ENCODE data around the gene ARHGAP10. TPM values are rescaled to one million over a fixed set of nuclear protein-coding genes. Genes with fewer than 3 reads are reported as not detected.

ARHGAP10 gene
- total RNA-seq, 2 donors from 2014 or later: 30.3 to 69.6 TPM

DNA sequence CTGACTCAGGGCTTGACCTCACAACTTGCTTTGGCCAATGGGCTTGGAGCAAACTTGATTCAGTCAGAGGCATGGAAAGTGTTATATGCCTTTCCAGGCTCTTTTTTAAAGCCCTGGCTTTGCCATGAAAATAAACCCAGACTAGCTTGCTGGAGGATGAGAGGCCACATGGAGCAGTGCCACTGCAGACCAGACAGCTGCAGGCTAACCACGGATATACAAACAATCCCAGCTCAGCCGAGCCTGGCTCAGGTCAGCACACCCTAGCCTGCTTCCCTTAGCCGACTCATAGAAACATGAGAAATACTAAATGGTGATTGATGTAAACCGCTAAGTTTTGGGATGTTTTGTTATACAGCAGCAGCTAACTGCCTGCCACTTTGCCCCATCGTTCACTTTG lies 345.1 kb downstream of the ARHGAP10 start:
- DNase-seq (ENCODE audit: low spot score): no peak
- WGBS: 89% methylated on average over 5 of the region's 5 CpGs
- H3K4me1 ChIP-seq (replicated peaks): no peaks in the 10 kb centered on the region
- no peaks in the 10 kb centered on the region for H3K9me3 ChIP-seq
- TF ChIP-seq, protein P1, sequence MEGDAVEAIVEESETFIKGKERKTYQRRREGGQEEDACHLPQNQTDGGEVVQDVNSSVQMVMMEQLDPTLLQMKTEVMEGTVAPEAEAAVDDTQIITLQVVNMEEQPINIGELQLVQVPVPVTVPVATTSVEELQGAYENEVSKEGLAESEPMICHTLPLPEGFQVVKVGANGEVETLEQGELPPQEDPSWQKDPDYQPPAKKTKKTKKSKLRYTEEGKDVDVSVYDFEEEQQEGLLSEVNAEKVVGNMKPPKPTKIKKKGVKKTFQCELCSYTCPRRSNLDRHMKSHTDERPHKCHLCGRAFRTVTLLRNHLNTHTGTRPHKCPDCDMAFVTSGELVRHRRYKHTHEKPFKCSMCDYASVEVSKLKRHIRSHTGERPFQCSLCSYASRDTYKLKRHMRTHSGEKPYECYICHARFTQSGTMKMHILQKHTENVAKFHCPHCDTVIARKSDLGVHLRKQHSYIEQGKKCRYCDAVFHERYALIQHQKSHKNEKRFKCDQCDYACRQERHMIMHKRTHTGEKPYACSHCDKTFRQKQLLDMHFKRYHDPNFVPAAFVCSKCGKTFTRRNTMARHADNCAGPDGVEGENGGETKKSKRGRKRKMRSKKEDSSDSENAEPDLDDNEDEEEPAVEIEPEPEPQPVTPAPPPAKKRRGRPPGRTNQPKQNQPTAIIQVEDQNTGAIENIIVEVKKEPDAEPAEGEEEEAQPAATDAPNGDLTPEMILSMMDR (IDR thresholded peaks at IDR 0.05): no peak
- TF ChIP-seq POLR2AphosphoS5 (IDR thresholded peaks at IDR 0.05): no peak
- no peak for TF ChIP-seq POLR2A (IDR thresholded peaks at IDR 0.05)
- H3K36me3 ChIP-seq: no peaks in the 10 kb centered on the region
- no peak overlapping the region for H3K27ac ChIP-seq
- H3K27me3 ChIP-seq (replicated peaks; ENCODE audit: insufficient read depth): no peaks in the 10 kb centered on the region
- no peak overlapping the region for H3K4me3 ChIP-seq
- intact Hi-C loops (cut with DNase I): no loop called here

DNA sequence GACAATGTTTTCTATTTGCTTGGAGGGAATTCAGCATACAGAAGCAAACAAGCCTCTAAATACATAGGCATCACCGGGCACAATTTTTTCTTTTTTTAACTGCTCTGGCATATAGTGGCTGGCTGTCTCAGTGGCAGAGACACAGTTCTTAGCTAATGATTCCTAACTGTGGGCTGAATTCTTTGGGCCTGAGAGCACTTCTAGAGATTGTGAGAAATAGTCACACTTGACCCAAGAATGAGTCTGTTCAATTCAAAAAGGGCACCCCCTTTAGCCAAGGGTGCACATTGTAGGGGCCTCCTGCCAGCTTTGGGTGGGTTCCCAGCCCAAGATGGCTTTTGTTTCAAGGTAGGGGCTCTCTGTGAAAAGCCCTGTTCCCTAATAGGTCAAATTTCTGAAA lies 345.7 kb downstream of the ARHGAP10 start:
- no peak overlapping the region for H3K4me3 ChIP-seq
- H3K9me3 ChIP-seq: no peaks in the 10 kb centered on the region
- intact Hi-C loops (cut with DNase I): no loop called here
- H3K36me3 ChIP-seq: no peaks in the 10 kb centered on the region
- WGBS: 79% methylated on average over 1 of the region's 1 CpG
- no peak overlapping the region for H3K27ac ChIP-seq
- no peaks in the 10 kb centered on the region for H3K27me3 ChIP-seq (replicated peaks; ENCODE audit: insufficient read depth)
- TF ChIP-seq, protein P1 (IDR thresholded peaks at IDR 0.05): no peak
- no peak for TF ChIP-seq POLR2AphosphoS5 (IDR thresholded peaks at IDR 0.05)
- no peaks in the 10 kb centered on the region for H3K4me1 ChIP-seq (replicated peaks)
- no peak for DNase-seq (ENCODE audit: low spot score)

DNA sequence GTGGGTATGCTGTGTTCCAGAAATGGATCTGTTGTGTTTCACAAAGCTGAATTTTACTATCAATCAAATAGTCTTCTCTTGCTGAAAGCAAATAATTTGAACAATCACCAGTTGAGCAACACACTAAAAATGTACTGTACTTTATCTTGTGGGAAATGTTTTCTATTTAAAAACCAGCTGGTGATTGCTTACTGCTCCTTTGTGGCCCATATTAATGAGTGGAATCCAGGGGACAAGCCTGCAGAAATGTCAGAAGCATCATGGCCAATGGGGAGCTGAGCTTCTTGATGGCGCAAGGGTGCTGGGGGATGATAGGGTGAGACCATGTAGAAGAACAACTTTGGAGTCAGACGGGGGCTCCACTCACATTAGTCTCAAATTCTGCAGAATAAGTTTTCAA lies 346.2 kb downstream of the ARHGAP10 start:
- no peak overlapping the region for H3K4me3 ChIP-seq
- H3K4me1 ChIP-seq (replicated peaks): no peaks in the 10 kb centered on the region
- H3K27ac ChIP-seq: no peak overlapping the region
- TF ChIP-seq POLR2A (IDR thresholded peaks at IDR 0.05): no peak
- TF ChIP-seq POLR2AphosphoS5 (IDR thresholded peaks at IDR 0.05): no peak
- TF ChIP-seq, protein P1 (IDR thresholded peaks at IDR 0.05): no peak
- no peaks in the 10 kb centered on the region for H3K27me3 ChIP-seq (replicated peaks; ENCODE audit: insufficient read depth)
- no peaks in the 10 kb centered on the region for H3K9me3 ChIP-seq
- H3K36me3 ChIP-seq: no peaks in the 10 kb centered on the region
- DNase-seq (ENCODE audit: low spot score): no peak
- WGBS: 94% methylated on average over 2 of the region's 2 CpGs
- intact Hi-C loops (cut with DNase I): no loop called here

DNA sequence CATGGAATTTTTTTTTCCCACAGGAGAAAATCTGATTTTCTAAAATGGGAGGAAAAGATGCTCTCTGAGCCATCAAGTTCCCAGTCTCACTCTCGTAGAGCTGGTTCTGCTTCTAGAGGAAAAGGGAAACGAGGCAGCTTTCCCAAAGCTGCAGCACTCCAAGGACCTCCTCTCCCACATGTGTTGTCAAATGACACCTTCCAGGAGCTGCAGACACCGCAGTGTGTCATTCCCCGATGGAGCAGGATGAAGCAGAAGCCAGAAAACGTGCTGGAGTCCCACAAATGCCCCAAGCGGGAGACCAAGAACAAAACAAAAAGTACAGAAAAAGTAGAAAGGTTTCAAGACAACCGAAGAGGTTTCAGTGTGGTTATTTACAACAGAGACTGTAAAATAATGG lies 348.1 kb downstream of the ARHGAP10 start:
- no peak overlapping the region for H3K27ac ChIP-seq
- DNase-seq (ENCODE audit: low spot score): no peak
- no peak overlapping the region for H3K4me3 ChIP-seq
- no peaks in the 10 kb centered on the region for H3K9me3 ChIP-seq
- WGBS: 64% methylated on average over 7 of the region's 7 CpGs
- intact Hi-C loops (cut with DNase I): no loop called here
- TF ChIP-seq POLR2AphosphoS5 (IDR thresholded peaks at IDR 0.05) (no peak), POLR2A (IDR thresholded peaks at IDR 0.05) (no peak)
- TF ChIP-seq, protein P1 (IDR thresholded peaks at IDR 0.05): no peak
- H3K27me3 ChIP-seq (replicated peaks; ENCODE audit: insufficient read depth): no peaks in the 10 kb centered on the region
- no peaks in the 10 kb centered on the region for H3K36me3 ChIP-seq
- H3K4me1 ChIP-seq (replicated peaks): no peaks in the 10 kb centered on the region

DNA sequence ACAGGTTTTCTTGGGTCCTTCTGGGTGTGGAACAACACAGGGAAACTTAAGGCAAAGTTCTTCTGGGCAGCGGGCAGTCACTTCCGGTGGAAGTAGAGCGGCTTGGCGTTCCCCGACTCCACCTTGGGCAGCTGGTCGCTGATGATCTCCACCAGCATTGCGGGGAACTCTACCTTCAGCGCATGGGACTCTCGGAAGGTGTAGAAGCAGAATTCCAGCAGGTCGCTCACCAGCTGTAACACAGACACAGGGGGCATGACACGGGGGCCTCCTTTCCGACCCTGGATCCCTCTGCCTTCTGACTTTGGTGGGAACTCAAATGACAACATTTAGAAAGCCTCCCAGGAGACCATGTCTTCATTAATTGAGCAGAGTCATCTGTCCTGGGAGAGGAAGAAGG lies 349.4 kb downstream of the ARHGAP10 start:
- H3K4me3 ChIP-seq: no peak overlapping the region
- no peak for DNase-seq (ENCODE audit: low spot score)
- WGBS: 97% methylated on average over 12 of the region's 12 CpGs
- intact Hi-C loops (cut with DNase I): no loop called here
- TF ChIP-seq POLR2AphosphoS5 (IDR thresholded peaks at IDR 0.05) (no peak), POLR2A (IDR thresholded peaks at IDR 0.05) (no peak)
- TF ChIP-seq, protein P1 (IDR thresholded peaks at IDR 0.05): no peak
- no peak overlapping the region for H3K27ac ChIP-seq
- no peaks in the 10 kb centered on the region for H3K36me3 ChIP-seq
- H3K9me3 ChIP-seq: no peaks in the 10 kb centered on the region
- no peaks in the 10 kb centered on the region for H3K4me1 ChIP-seq (replicated peaks)
- H3K27me3 ChIP-seq (replicated peaks; ENCODE audit: insufficient read depth): no peaks in the 10 kb centered on the region

Measured in prostate gland (tissue), 2 donors.